NCI-H345 treated with DMSO at 0.1 percent for 48 hours (cell line): Measurements from ENCODE around the gene RPL35.
"Not testable (repeated sequence)": the region's sequence is repeated elsewhere in the genome, so short reads cannot be mapped to it uniquely, and the experiment has no call there.

ENCODE experiments used
- DNase-seq: peaks from one replicate; lab custom pipeline; 2025; ENCODE audit not compliant: unreplicated experiment; lab: John Stamatoyannopoulos, UW

Gene RPL35

GRCh38 chr9:124852829-124853531 lies 8.8 kb downstream of the RPL35 start, which contains the start of gene WDR38:
Gene WDR38, plus strand, starts transcription at chr9:124853460. Its CDS starts 72 bp downstream, at chr9:124853532.
- peak; percentile 49 for DNase-seq

GRCh38 chr9:124852121-124852828 lies 9.5 kb downstream of the RPL35 start:
- no peak for DNase-seq

GRCh38 chr9:124849801-124850200 lies 12.0 kb downstream of the RPL35 start:
- no peak for DNase-seq

- DNase-seq: no peak
These were observed 14.8 kb downstream of the RPL35 start for GRCh38 chr9:124846969-124847368.

GRCh38 chr9:124846467-124846866 lies 15.3 kb downstream of the RPL35 start:
- not testable (repeated sequence) for DNase-seq

GRCh38 chr9:124844291-124844690 lies 17.5 kb downstream of the RPL35 start:
- no peak for DNase-seq

GRCh38 chr9:124843456-124844034 lies 18.2 kb downstream of the RPL35 start:
- DNase-seq: no peak

- no peak for DNase-seq
These were observed 20.5 kb downstream of the RPL35 start for GRCh38 chr9:124841075-124841821.

- no peak for DNase-seq
These were observed 21.4 kb downstream of the RPL35 start for GRCh38 chr9:124840300-124840833.

- peak; percentile 58 for DNase-seq
These were observed 22.0 kb downstream of the RPL35 start for GRCh38 chr9:124839612-124840299.

GRCh38 chr9:124838567-124839275 lies 23.0 kb downstream of the RPL35 start:
- DNase-seq: not testable (repeated sequence)

GRCh38 chr9:124838132-124838531 lies 23.6 kb downstream of the RPL35 start:
- DNase-seq: not testable (repeated sequence)

GRCh38 chr9:124835026-124835557 lies 26.7 kb downstream of the RPL35 start:
- DNase-seq: peak; percentile 88

- no peak for DNase-seq
These were observed 27.2 kb downstream of the RPL35 start for GRCh38 chr9:124834591-124834990.

- no peak for DNase-seq
These were observed 30.0 kb downstream of the RPL35 start for GRCh38 chr9:124831642-124832364.

GRCh38 chr9:124830593-124830992 lies 31.2 kb downstream of the RPL35 start:
- DNase-seq: no peak

GRCh38 chr9:124829334-124829669 lies 32.5 kb downstream of the RPL35 start:
- DNase-seq: no peak

GRCh38 chr9:124828489-124829333 lies 33.0 kb downstream of the RPL35 start:
- DNase-seq: no peak
